GM12873 (cell line): ENCODE results near the gene TBC1D10A.

ENCODE experiments used
- CTCF ChIP-seq: IDR thresholded peaks from 2 replicates; pipeline ENCODE4 v1.5.1; 2012; ENCODE audit warnings: low read depth, mild to moderate bottlenecking, moderate library complexity, low read length, control low read depth; ENCODE audit not compliant: insufficient read depth; ENCODE audit errors: missing control alignments

Gene TBC1D10A

GRCh38 chr22:30357236-30357570 is 30.5 kb upstream of the TBC1D10A start:
- TF ChIP-seq CTCF, result no peak

GRCh38 chr22:30356449-30357235 is 29.9 kb upstream of the TBC1D10A start, which contains the start of the genes CCDC157 and SF3A1:
Gene CCDC157, plus strand, starts transcription at chr22:30357007. Its CDS starts 8,994 bp downstream, at chr22:30366001.
Gene SF3A1, minus strand, starts transcription at chr22:30356894. Its CDS starts 102 bp downstream, at chr22:30356792.
- TF ChIP-seq CTCF, result no peak

GRCh38 chr22:30354644-30355043 is 27.9 kb upstream of the TBC1D10A start:
- TF ChIP-seq CTCF, result no peak

DNA sequence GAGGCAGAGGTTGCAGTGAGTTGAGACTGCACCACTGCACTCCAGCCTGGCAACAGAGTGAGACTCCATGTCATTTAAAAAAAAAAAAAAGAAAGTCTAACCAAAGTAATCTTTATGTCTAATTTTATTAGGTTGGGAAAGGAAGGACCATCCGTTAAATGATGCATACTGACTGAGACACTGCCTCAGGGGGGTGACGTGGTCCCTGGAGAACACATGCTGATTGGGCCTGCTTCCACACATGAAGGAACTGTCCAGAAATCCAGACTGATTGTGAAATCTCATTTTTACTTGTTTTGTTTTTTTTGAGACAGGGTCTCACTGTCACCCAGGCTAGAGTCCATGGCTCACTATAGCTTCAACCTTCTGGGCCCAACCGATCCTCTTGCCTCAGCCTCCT is 24.5 kb upstream of the TBC1D10A start:
- TF ChIP-seq CTCF, result no peak

DNA sequence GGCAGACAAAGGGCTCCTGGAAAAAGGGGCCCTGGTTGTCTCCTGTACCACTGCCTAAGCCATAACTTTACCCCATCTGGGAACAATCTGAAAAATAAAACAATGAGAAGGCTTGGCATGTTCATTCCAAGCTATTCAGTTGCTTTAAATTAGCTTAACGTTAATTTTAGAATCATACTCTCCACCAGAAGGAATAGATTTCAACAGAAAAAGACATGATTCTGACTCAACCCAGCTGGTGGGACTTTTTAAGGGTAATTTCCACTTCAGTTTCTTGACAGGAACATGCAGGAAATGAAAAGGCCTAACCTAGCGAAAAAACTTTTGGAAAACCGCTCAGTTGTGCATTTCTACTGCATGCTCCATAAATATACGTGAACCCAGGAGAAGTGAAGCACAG is 22.1 kb upstream of the TBC1D10A start:
- TF ChIP-seq CTCF, result no peak

DNA sequence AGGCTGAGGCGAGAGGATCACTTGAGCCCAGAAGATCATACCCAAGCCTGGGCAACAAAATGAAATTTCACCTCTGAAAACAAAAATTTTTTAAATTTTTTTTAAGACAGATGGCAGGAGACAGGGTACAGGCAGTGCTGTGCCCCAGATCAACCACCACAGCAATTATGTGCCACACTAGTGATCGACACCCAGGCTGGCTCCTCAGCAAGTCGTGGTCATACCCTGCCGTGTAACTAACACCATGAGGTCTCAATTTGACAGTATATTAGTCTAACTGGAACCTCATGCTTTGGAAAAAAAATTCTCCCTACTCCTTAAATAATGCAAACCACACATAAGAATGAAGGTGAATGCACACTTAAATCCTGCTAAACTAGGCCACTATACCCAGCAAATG is 21.7 kb upstream of the TBC1D10A start:
- TF ChIP-seq CTCF, result no peak

- TF ChIP-seq CTCF, result no peak
Observed at GRCh38 chr22:30347255-30347892, 20.6 kb upstream of the TBC1D10A start.
